ENCODE measurements around the gene SLCO2B1. TPM values are rescaled to one million over a fixed set of nuclear protein-coding genes. Genes with fewer than 3 reads are reported as not detected.

Gene SLCO2B1
- total RNA-seq, 1 donor from 2014 or later = 0.23 TPM

DNA sequence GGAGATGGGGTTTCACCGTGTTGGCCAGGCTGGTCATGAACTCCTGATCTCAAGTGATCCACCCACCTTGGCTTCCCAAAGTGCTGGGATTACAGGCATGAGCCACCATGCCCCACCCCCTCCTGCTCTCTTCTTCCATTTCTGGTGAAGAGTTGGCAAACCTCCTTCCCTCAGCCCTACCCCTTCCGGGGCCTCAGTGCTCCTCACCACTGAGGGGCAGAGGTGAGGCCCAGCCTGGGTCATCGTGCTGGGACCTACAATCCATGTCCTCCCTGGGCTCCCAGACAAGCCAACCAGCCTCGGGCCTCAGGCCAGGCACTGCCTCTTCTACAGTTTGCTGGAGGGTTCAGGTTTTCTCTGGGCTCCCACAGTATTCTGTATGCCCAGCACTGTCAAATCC, 74.9 kb downstream of the SLCO2B1 start:
- H3K4me3 ChIP-seq (ENCODE audit: low read depth, low read length) = no peak overlapping the region
- TF ChIP-seq, protein P1, sequence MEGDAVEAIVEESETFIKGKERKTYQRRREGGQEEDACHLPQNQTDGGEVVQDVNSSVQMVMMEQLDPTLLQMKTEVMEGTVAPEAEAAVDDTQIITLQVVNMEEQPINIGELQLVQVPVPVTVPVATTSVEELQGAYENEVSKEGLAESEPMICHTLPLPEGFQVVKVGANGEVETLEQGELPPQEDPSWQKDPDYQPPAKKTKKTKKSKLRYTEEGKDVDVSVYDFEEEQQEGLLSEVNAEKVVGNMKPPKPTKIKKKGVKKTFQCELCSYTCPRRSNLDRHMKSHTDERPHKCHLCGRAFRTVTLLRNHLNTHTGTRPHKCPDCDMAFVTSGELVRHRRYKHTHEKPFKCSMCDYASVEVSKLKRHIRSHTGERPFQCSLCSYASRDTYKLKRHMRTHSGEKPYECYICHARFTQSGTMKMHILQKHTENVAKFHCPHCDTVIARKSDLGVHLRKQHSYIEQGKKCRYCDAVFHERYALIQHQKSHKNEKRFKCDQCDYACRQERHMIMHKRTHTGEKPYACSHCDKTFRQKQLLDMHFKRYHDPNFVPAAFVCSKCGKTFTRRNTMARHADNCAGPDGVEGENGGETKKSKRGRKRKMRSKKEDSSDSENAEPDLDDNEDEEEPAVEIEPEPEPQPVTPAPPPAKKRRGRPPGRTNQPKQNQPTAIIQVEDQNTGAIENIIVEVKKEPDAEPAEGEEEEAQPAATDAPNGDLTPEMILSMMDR (conservative IDR thresholded peaks at IDR 0.05; ENCODE audit: low read depth, low read length) = no peak
- DNase-seq (ENCODE audit: low read depth) = no peak

DNA sequence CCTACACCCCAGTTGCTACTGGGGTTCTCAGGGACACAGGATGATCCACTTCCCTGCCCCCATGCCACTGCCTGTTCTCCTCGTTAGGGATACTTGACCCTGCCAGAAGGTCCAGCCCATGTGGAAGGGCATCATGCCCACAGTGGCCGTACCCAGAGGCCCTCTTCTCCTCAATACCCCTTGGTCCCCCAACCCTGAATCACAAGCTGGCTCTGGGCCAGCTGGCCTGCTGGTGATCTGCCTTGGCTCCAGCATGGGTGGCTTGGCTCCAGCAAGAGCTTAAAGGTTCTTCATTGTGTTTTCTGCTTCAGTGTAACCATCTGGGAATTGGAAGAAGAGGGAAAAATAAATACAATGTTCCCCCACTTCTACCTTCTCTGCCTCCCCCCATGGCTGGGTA, 78.6 kb downstream of the SLCO2B1 start:
- TF ChIP-seq, protein P1 (conservative IDR thresholded peaks at IDR 0.05; ENCODE audit: low read depth, low read length) = no peak
- DNase-seq (ENCODE audit: low read depth) = no peak
- no peak overlapping the region for H3K4me3 ChIP-seq (ENCODE audit: low read depth, low read length)

DNA sequence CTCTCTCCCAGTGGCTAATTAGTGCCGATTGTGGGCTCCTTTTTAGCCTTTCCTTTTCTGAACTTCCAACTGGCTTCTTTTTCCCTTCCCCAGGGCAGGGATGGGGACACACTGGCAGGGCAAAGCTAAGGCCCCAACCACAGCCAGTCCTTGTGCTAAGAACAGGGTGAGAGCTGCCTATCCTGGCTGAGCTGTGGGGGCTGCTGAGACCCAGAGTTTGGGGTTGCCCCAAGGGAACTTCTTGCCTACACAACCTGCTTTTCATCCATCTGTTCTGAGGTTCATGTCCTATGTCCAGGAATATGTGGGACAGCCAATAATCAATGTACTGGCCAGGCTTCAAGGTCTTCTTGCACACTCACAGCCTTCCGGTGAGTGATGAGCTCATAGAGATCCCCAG, 79.7 kb downstream of the SLCO2B1 start:
- no peak overlapping the region for H3K4me3 ChIP-seq (ENCODE audit: low read depth, low read length)

DNA sequence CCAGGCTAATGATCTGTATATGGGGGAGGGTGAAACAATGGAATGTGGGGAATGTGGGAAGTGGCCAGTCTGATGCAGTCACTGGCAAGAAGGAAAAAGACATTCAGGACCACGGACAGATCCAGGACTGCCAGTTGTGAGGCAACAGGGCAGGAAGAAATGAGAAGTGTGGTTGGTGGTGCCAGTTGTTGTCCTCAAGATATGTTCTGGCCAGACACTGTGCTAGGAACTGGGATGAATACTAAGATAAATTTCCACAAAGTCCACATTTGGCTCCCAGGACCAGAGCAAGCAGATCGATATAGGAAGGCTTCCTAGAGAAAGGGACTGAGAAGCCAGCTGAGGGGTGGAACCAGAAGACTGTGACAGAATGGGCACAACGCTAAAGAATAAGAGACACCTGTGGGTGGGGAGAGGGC, 82.9 kb downstream of the SLCO2B1 start:
- TF ChIP-seq, protein P1 (conservative IDR thresholded peaks at IDR 0.05; ENCODE audit: low read depth, low read length) = no peak
- H3K4me3 ChIP-seq (ENCODE audit: low read depth, low read length) = no peak overlapping the region
- DNase-seq (ENCODE audit: low read depth) = peak; percentile 10

More for the DNA sequence above, 79.7 kb downstream of the SLCO2B1 start:
- TF ChIP-seq, protein P1 (conservative IDR thresholded peaks at IDR 0.05; ENCODE audit: low read depth, low read length) = no peak
- DNase-seq (ENCODE audit: low read depth) = no peak

DNA sequence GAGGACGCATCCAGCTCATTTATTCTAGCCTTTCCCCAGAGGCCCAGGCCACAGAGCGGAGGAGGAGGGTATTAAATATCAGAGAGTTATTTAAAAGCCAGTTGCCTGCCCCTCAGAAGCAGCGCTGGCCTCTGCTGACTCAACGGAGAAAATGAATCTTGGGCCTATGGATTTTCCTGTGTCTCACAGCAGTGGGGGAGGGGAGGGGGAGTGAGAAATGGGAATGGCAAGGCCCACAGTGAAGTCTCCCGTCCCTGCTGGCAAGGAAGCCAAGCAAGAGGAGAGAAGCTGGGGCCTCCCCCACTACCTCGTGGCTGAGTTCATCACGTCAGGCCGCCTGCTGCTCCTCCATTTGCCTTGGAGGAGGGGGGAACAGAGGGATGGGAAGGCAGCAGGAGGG, 85.2 kb downstream of the SLCO2B1 start:
- H3K4me3 ChIP-seq (ENCODE audit: low read depth, low read length) = no peak overlapping the region
- no peak for DNase-seq (ENCODE audit: low read depth)
- TF ChIP-seq, protein P1 (conservative IDR thresholded peaks at IDR 0.05; ENCODE audit: low read depth, low read length) = no peak

DNA sequence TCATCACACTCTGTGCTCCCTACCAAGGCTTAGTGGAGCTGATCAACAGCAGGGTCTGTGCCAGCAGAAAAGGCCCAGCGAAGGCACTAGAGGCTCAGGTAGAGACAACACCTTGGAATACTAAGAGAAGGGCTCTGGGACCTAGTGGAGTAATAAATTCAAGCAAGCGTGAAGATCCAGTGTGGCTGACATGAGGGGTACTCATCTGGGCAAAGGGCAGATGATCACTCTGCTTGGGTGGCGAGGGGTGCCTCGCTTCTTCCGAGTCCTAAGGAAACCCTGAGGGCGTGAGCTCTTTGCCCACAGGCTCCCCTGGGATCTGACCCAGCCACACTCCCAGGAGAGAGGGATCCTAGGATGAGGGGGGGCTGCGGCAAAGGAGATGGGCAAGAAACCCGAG, 86.1 kb downstream of the SLCO2B1 start:
- TF ChIP-seq, protein P1 (conservative IDR thresholded peaks at IDR 0.05; ENCODE audit: low read depth, low read length) = no peak
- H3K4me3 ChIP-seq (ENCODE audit: low read depth, low read length) = no peak overlapping the region
- DNase-seq (ENCODE audit: low read depth) = no peak

DNA sequence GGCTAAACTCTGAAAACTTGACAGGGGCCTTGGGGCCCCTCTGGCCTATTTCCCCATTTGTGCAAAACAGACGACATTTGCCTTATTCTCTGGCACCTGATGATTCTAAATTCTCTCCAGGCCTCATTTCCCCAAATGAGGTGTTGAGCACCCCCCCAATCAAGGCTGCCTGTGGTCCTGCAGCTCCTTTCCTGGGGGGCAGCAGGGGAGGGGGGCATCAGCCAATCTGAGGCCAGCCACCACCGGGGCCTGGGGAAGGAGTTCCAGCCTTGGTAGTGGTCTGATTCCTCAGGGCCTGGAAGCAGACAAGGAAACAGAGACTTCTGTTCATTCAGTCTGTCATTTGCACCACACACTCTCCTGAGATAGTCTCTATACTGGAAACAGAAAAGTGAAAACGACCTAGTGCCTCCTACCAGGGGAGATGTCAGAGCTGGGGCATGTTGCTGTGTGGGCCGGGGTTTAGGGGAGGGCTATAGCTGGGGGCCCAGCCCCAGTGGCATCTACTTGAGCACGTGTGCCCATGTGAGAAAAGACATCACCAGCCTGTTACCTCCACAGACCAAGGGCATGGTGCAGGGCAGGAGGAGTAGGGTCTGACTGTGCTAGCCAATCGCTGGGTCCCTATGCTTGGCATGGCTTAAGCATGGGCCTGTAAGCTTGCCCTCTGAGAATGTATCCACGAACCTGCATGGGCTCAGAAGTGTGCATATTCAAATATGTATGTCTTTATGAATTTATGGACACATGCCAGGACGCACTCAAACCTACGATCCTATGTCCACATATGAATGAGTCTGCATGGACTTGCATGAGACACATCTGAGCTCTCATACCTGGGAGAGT, 87.9 kb downstream of the SLCO2B1 start:
- no peak overlapping the region for H3K4me3 ChIP-seq (ENCODE audit: low read depth, low read length)
- TF ChIP-seq, protein P1 (conservative IDR thresholded peaks at IDR 0.05; ENCODE audit: low read depth, low read length) = no peak
- DNase-seq (ENCODE audit: low read depth) = no peak
